ENCODE data around the gene FRAT2.
"Not testable (repeated sequence)": the region's sequence is repeated elsewhere in the genome, so short reads cannot be mapped to it uniquely, and the experiment has no call there.

The FRAT2 gene

GRCh38 chr10:97356318-97356914 is 21.9 kb upstream of the FRAT2 start:
- no peak for DNase-seq

GRCh38 chr10:97355571-97355975 is 21.0 kb upstream of the FRAT2 start:
- peak; percentile 12 for DNase-seq

GRCh38 chr10:97353945-97354344 is 19.4 kb upstream of the FRAT2 start:
- DNase-seq = no peak

GRCh38 chr10:97349752-97350513 is 15.4 kb upstream of the FRAT2 start:
- no peak for DNase-seq

GRCh38 chr10:97347317-97347716 is 12.8 kb upstream of the FRAT2 start:
- no peak for DNase-seq

GRCh38 chr10:97343664-97344063 is 9.1 kb upstream of the FRAT2 start:
- DNase-seq = not testable (repeated sequence)

- no peak for DNase-seq
Observed at GRCh38 chr10:97341416-97341815, 6.9 kb upstream of the FRAT2 start.

GRCh38 chr10:97338041-97338440 is 3.5 kb upstream of the FRAT2 start:
- DNase-seq = no peak

- peak; percentile 73 for DNase-seq
Observed at GRCh38 chr10:97336942-97337831, 2.7 kb upstream of the FRAT2 start.

GRCh38 chr10:97336446-97336845 is 1.9 kb upstream of the FRAT2 start:
- DNase-seq = no peak

GRCh38 chr10:97336006-97336405 is 1.5 kb upstream of the FRAT2 start:
- DNase-seq = no peak

- no peak for DNase-seq
Observed at GRCh38 chr10:97335188-97335619, 675 bp upstream of the FRAT2 start.

GRCh38 chr10:97333601-97334369 is 744 bp downstream of the FRAT2 start:
- DNase-seq = peak; percentile 53

GRCh38 chr10:97333351-97333600 is 1.3 kb downstream of the FRAT2 start:
- peak; percentile 53 for DNase-seq

- DNase-seq = peak; percentile 58
Observed at GRCh38 chr10:97332591-97333350, 1.8 kb downstream of the FRAT2 start.

- DNase-seq = no peak
Observed at GRCh38 chr10:97331153-97331703, 3.3 kb downstream of the FRAT2 start.

GRCh38 chr10:97329766-97330165 is 4.8 kb downstream of the FRAT2 start:
- DNase-seq = no peak

- no peak for DNase-seq
Observed at GRCh38 chr10:97328646-97329453, 5.7 kb downstream of the FRAT2 start.

- DNase-seq = peak; percentile 80
Observed at GRCh38 chr10:97327348-97328294, 6.9 kb downstream of the FRAT2 start.

- peak; percentile 25 for DNase-seq
Observed at GRCh38 chr10:97325754-97326153, 8.8 kb downstream of the FRAT2 start.
